ENCODE measurements around the gene STK31.
"Not testable (repeated sequence)": the region's sequence is repeated elsewhere in the genome, so short reads cannot be mapped to it uniquely, and the experiment has no call there.

STK31 gene

GRCh38 chr7:23802720-23803397 lies 92.8 kb downstream of the STK31 start:
- no peak for DNase-seq (ENCODE audit: low read depth)

- DNase-seq (ENCODE audit: low read depth) = no peak
Observed at GRCh38 chr7:23804707-23805106, 94.7 kb downstream of the STK31 start.

- DNase-seq (ENCODE audit: low read depth) = no peak
Observed at GRCh38 chr7:23808421-23808820, 98.4 kb downstream of the STK31 start.

GRCh38 chr7:23810099-23810498 lies 100.1 kb downstream of the STK31 start:
- DNase-seq (ENCODE audit: low read depth) = no peak

GRCh38 chr7:23811540-23811939 lies 101.5 kb downstream of the STK31 start:
- DNase-seq (ENCODE audit: low read depth) = no peak

- DNase-seq (ENCODE audit: low read depth) = not testable (repeated sequence)
Observed at GRCh38 chr7:23828125-23828524, 118.1 kb downstream of the STK31 start.

- not testable (repeated sequence) for DNase-seq (ENCODE audit: low read depth)
Observed at GRCh38 chr7:23832733-23833132, 122.7 kb downstream of the STK31 start.

- DNase-seq (ENCODE audit: low read depth) = no peak
Observed at GRCh38 chr7:23833405-23833804, 123.4 kb downstream of the STK31 start.

- DNase-seq (ENCODE audit: low read depth) = not testable (repeated sequence)
Observed at GRCh38 chr7:23844837-23845236, 134.8 kb downstream of the STK31 start.

GRCh38 chr7:23852135-23852534 lies 142.1 kb downstream of the STK31 start:
- DNase-seq (ENCODE audit: low read depth) = no peak

GRCh38 chr7:23852988-23853387 lies 143.0 kb downstream of the STK31 start:
- DNase-seq (ENCODE audit: low read depth) = no peak

- DNase-seq (ENCODE audit: low read depth) = no peak
Observed at GRCh38 chr7:23863209-23863787, 153.3 kb downstream of the STK31 start.

- DNase-seq (ENCODE audit: low read depth) = no peak
Observed at GRCh38 chr7:23864973-23865372, 155.0 kb downstream of the STK31 start.

- DNase-seq (ENCODE audit: low read depth) = no peak
Observed at GRCh38 chr7:23873306-23873705, 163.3 kb downstream of the STK31 start.

- DNase-seq (ENCODE audit: low read depth) = not testable (repeated sequence)
Observed at GRCh38 chr7:23876526-23876925, 166.5 kb downstream of the STK31 start.

Measured in stimulated activated CD8-positive, alpha-beta memory T cell treated with anti-CD3 and anti-CD28 coated beads, Interleukin-15, amount 100 ng/mL, for 1 hour (primary cell).